Skeletal muscle tissue (tissue), 4 donors: Measurements from ENCODE around the gene PIK3CB. TPM values are rescaled to one million over a fixed set of nuclear protein-coding genes. Genes with fewer than 3 reads are reported as not detected.

ENCODE experiments used
- H3K27ac ChIP-seq: one replicate; pipeline ENCODE4 v1.7.0; 2013; ENCODE audit warnings: mild to moderate bottlenecking, low read depth, low read length, inconsistent platforms
- H3K27me3 ChIP-seq, 3 donors: one replicate each; pipeline ENCODE4 v1.7.0; 2013; ENCODE audit warnings: low read length in 3 of 3; ENCODE audit not compliant: control insufficient read depth in 3 of 3, insufficient read depth in 3 of 3
- H3K36me3 ChIP-seq, 3 donors: one replicate each; pipeline ENCODE4 v1.7.0; 2013; ENCODE audit warnings: low read length in 3 of 3; ENCODE audit not compliant: control insufficient read depth in 3 of 3, insufficient read depth in 3 of 3
- H3K4me1 ChIP-seq, 3 donors: one replicate each; pipeline ENCODE4 v1.7.0; 2013; ENCODE audit warnings: low read length in 3 of 3, mild to moderate bottlenecking in 3 of 3; ENCODE audit not compliant: control insufficient read depth in 3 of 3, insufficient read depth in 3 of 3
- H3K4me3 ChIP-seq, 3 donors: one replicate each; pipeline ENCODE4 v1.7.0; 2013; ENCODE audit warnings: low read length in 3 of 3
- H3K9ac ChIP-seq, 3 donors: one replicate each; pipeline ENCODE4 v1.7.0; 2013; ENCODE audit warnings: low read length in 3 of 3, mild to moderate bottlenecking in 3 of 3, moderate library complexity in 2 of 3, low read depth in 1 of 3
- H3K9me3 ChIP-seq, 3 donors: one replicate each; pipeline ENCODE4 v1.7.0; 2013; ENCODE audit warnings: low read length in 3 of 3; ENCODE audit not compliant: control insufficient read depth in 3 of 3
- total RNA-seq: library from RNA; depleted of rRNA; stranded (reverse); fragments of >200 nt; gene quantifications from one replicate; pipeline ENCODE4 v1.2.3, GENCODE V29; 2014
- donor health status: Osteomylitis.

PIK3CB gene
- total RNA-seq = 16.2 TPM

- H3K4me3 ChIP-seq = peak within 1 kb of the TSS; percentile 79 to 95 (median 91)
- H3K27ac ChIP-seq = peak within 1 kb of the TSS; percentile 88
- H3K27me3 ChIP-seq = no peaks in the 10 kb centered on the region
- H3K9ac ChIP-seq = peak within 1 kb of the TSS; percentile 88 to 95 (median 89)
- peaks cover 0 to 17% (median 11%) of the 10 kb centered on the region in 3 donors for H3K4me1 ChIP-seq
- no peaks in the 10 kb centered on the region for H3K9me3 ChIP-seq
- no peaks in the 10 kb centered on the region for H3K36me3 ChIP-seq
These were observed at the start of gene PIK3CB for GRCh38 chr3:138834596-138835396. TSS of gene PIK3CB (minus strand) at chr3:138834928. CDS start at chr3:138759343, 75,585 bp downstream.

GRCh38 chr3:138881233-138881632 lies 46.5 kb upstream of the PIK3CB start:
- Histone ChIP-seq H3K36me3 (no peaks in the 10 kb centered on the region), H3K27me3 (no peaks in the 10 kb centered on the region), H3K4me3 (no peak overlapping the region)

GRCh38 chr3:138879541-138880380 lies 45.0 kb upstream of the PIK3CB start:
- no peaks in the 10 kb centered on the region for H3K36me3 ChIP-seq
- H3K9ac ChIP-seq = no peak overlapping the region
- no peaks in the 10 kb centered on the region for H3K27me3 ChIP-seq

More at GRCh38 chr3:138881233-138881632, 46.5 kb upstream of the PIK3CB start:
- Histone ChIP-seq H3K4me1 (no peaks in the 10 kb centered on the region), H3K9ac (no peak overlapping the region), H3K9me3 (no peaks in the 10 kb centered on the region), H3K27ac (no peak overlapping the region)

GRCh38 chr3:138877226-138877625 lies 42.5 kb upstream of the PIK3CB start:
- Histone ChIP-seq H3K27me3 (no peaks in the 10 kb centered on the region), H3K9me3 (peaks cover 0 to 2% (median 0%) of the 10 kb centered on the region in 3 donors), H3K4me3 (no peak overlapping the region), H3K27ac (no peak overlapping the region), H3K36me3 (no peaks in the 10 kb centered on the region), H3K9ac (no peak overlapping the region), H3K4me1 (no peaks in the 10 kb centered on the region)

More at GRCh38 chr3:138879541-138880380, 45.0 kb upstream of the PIK3CB start:
- Histone ChIP-seq H3K4me3 (no peak overlapping the region), H3K9me3 (no peaks in the 10 kb centered on the region), H3K4me1 (no peaks in the 10 kb centered on the region), H3K27ac (no peak overlapping the region)

GRCh38 chr3:138875754-138876664 lies 41.3 kb upstream of the PIK3CB start:
- H3K9ac ChIP-seq = no peak overlapping the region
- H3K4me3 ChIP-seq = no peak overlapping the region
- H3K36me3 ChIP-seq = no peaks in the 10 kb centered on the region
- H3K27me3 ChIP-seq = no peaks in the 10 kb centered on the region
- H3K9me3 ChIP-seq = peaks cover 0 to 2% (median 0%) of the 10 kb centered on the region in 3 donors
- no peak overlapping the region for H3K27ac ChIP-seq
- H3K4me1 ChIP-seq = no peaks in the 10 kb centered on the region

GRCh38 chr3:138875096-138875753 lies 40.5 kb upstream of the PIK3CB start:
- Histone ChIP-seq H3K4me3 (no peak overlapping the region), H3K36me3 (no peaks in the 10 kb centered on the region), H3K27me3 (no peaks in the 10 kb centered on the region), H3K9me3 (peaks cover 0 to 2% (median 0%) of the 10 kb centered on the region in 3 donors), H3K27ac (no peak overlapping the region), H3K9ac (no peak overlapping the region), H3K4me1 (no peaks in the 10 kb centered on the region)

- H3K27me3 ChIP-seq = no peaks in the 10 kb centered on the region
- no peak overlapping the region for H3K4me3 ChIP-seq
- H3K36me3 ChIP-seq = no peaks in the 10 kb centered on the region
- H3K27ac ChIP-seq = no peak overlapping the region
- peaks cover 0 to 2% (median 0%) of the 10 kb centered on the region in 3 donors for H3K9me3 ChIP-seq
- no peak overlapping the region for H3K9ac ChIP-seq
- no peaks in the 10 kb centered on the region for H3K4me1 ChIP-seq
These were observed 38.9 kb upstream of the PIK3CB start for GRCh38 chr3:138873471-138874278.

- H3K9me3 ChIP-seq = peaks cover 0 to 2% (median 0%) of the 10 kb centered on the region in 3 donors
- no peak overlapping the region for H3K4me3 ChIP-seq
- H3K9ac ChIP-seq = no peak overlapping the region
- H3K27me3 ChIP-seq = no peaks in the 10 kb centered on the region
- H3K27ac ChIP-seq = no peak overlapping the region
- no peaks in the 10 kb centered on the region for H3K36me3 ChIP-seq
- no peaks in the 10 kb centered on the region for H3K4me1 ChIP-seq
These were observed 37.9 kb upstream of the PIK3CB start for GRCh38 chr3:138872632-138873031.
